ENCODE results near the gene PPP6R2.

DNA sequence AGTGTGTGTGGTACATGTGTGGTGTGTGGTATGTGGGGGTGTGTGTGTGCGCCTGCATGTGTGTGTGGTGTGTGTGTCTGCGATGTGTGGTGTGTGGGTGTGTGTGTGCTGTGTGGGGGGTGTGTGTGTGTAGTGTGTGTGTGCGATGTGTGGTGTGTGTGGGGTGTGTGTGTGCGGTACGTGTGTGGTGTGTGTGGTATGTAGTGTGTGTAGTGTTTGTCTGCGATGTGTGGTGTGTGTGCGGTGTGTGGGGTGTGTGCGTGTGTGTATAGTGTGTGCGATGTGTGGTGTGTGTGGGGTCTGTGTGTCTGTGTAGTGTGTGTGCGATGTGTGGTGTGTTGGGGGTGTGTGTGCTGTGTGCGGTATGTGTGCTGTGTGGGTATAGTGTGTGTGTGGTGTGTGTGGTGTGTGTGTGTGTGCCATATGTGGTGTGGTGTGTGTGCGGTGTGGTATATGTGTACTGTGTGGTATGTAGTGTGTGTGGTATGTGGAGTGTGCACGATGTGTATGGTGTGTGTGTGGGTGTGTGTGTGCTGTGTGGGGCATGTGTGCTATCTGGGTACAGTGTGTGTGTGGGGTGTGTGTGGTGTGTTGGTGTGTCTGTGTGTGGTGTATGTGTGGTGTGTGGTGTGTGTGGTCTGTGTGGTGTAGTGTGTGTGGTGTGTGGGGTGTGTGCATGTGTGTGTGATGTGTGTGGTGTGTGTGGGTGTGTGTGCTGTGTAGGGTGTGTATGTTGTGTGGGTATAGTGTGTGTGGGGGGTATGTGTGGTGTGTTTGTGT is 5.7 kb upstream of the PPP6R2 start:
- TF ChIP-seq, protein P1, sequence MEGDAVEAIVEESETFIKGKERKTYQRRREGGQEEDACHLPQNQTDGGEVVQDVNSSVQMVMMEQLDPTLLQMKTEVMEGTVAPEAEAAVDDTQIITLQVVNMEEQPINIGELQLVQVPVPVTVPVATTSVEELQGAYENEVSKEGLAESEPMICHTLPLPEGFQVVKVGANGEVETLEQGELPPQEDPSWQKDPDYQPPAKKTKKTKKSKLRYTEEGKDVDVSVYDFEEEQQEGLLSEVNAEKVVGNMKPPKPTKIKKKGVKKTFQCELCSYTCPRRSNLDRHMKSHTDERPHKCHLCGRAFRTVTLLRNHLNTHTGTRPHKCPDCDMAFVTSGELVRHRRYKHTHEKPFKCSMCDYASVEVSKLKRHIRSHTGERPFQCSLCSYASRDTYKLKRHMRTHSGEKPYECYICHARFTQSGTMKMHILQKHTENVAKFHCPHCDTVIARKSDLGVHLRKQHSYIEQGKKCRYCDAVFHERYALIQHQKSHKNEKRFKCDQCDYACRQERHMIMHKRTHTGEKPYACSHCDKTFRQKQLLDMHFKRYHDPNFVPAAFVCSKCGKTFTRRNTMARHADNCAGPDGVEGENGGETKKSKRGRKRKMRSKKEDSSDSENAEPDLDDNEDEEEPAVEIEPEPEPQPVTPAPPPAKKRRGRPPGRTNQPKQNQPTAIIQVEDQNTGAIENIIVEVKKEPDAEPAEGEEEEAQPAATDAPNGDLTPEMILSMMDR (conservative IDR thresholded peaks at IDR 0.05 in 1 of 2, IDR thresholded peaks at IDR 0.05 in 1 of 2; ENCODE audit: low read depth in 1 of 2, low read length in 2 of 2): no peak
- TF ChIP-seq EZH2 (IDR thresholded peaks at IDR 0.05; ENCODE audit: low read length, missing control alignments): no peak
